HEK293 (cell line): Measurements from ENCODE around the gene PRRG1.

Source experiments
- GLIS1 ChIP-seq: fragments of 450-650 bp; formaldehyde crosslinking; IDR thresholded peaks from 2 replicates; pipeline ENCODE4 v1.5.1; 2016; ENCODE audit warnings: missing biosample characterization, missing genetic modification characterization
- KLF10 ChIP-seq: fragments of 450-650 bp; IDR thresholded peaks from 2 replicates; pipeline ENCODE4 v1.5.1; 2018; ENCODE audit warnings: missing biosample characterization, mild to moderate bottlenecking, missing genetic modification characterization
- ZBTB21 ChIP-seq: fragments of 450-650 bp; formaldehyde crosslinking; IDR thresholded peaks from 2 replicates; pipeline ENCODE4 v1.5.1; 2017; ENCODE audit warnings: missing biosample characterization, missing genetic modification characterization
- ZBTB8A ChIP-seq: fragments of 450-650 bp; formaldehyde crosslinking; IDR thresholded peaks from 2 replicates; pipeline ENCODE4 v1.5.1; 2016; ENCODE audit warnings: missing biosample characterization, missing genetic modification characterization
- ZFP3 ChIP-seq: fragments of 450-650 bp; formaldehyde crosslinking; IDR thresholded peaks from 2 replicates; pipeline ENCODE4 v1.5.1; 2016; ENCODE audit warnings: low read depth, missing biosample characterization, missing genetic modification characterization
- ZNF132 ChIP-seq: fragments of 450-650 bp; formaldehyde crosslinking; IDR thresholded peaks from 2 replicates; pipeline ENCODE4 v1.5.1; 2017; ENCODE audit warnings: missing biosample characterization, missing genetic modification characterization, borderline replicate concordance
- ZNF248 ChIP-seq: fragments of 450-650 bp; formaldehyde crosslinking; IDR thresholded peaks from 2 replicates; pipeline ENCODE4 v1.5.1; 2017; ENCODE audit warnings: missing biosample characterization, missing genetic modification characterization
- ZNF266 ChIP-seq: fragments of 450-650 bp; formaldehyde crosslinking; IDR thresholded peaks from 2 replicates; pipeline ENCODE4 v1.5.1; 2016; ENCODE audit warnings: missing biosample characterization, missing genetic modification characterization, low read depth
- ZNF324 ChIP-seq: fragments of 450-650 bp; formaldehyde crosslinking; IDR thresholded peaks from 2 replicates; pipeline ENCODE4 v1.5.1; 2016; ENCODE audit warnings: missing biosample characterization, missing genetic modification characterization
- ZNF394 ChIP-seq: fragments of 450-650 bp; formaldehyde crosslinking; IDR thresholded peaks from 2 replicates; pipeline ENCODE4 v1.5.1; 2016; ENCODE audit warnings: missing biosample characterization, missing genetic modification characterization, mild to moderate bottlenecking, moderate library complexity, borderline replicate concordance
- ZNF561 ChIP-seq: fragments of 450-650 bp; IDR thresholded peaks from 2 replicates; pipeline ENCODE4 v1.5.1; 2018; ENCODE audit warnings: missing biosample characterization, missing genetic modification characterization, borderline replicate concordance
- ZNF654 ChIP-seq: fragments of 450-650 bp; formaldehyde crosslinking; IDR thresholded peaks from 2 replicates; pipeline ENCODE4 v1.5.1; 2016; ENCODE audit warnings: low read depth, missing biosample characterization, missing genetic modification characterization
- ZNF768 ChIP-seq: fragments of 450-650 bp; formaldehyde crosslinking; IDR thresholded peaks from 2 replicates; pipeline ENCODE4 v1.5.1; 2018; ENCODE audit warnings: missing biosample characterization, mild to moderate bottlenecking, missing genetic modification characterization
- ZNF785 ChIP-seq: fragments of 450-650 bp; formaldehyde crosslinking; IDR thresholded peaks from 2 replicates; pipeline ENCODE4 v1.5.1; 2016; ENCODE audit warnings: missing biosample characterization, missing genetic modification characterization
- TF ChIP-seq, protein P1 (sequence below): fragments of 450-650 bp; formaldehyde crosslinking; optimal IDR thresholded peaks from 2 replicates; pipeline ENCODE3; 2016; ENCODE audit warnings: missing biosample characterization, mild to moderate bottlenecking, missing genetic modification characterization
- TF ChIP-seq, protein P2 (sequence below): fragments of 450-650 bp; formaldehyde crosslinking; IDR thresholded peaks from 2 replicates; pipeline ENCODE4 v1.5.1; 2016; ENCODE audit warnings: missing biosample characterization, missing genetic modification characterization, low read depth
- TF ChIP-seq, protein P3 (sequence below): fragments of 450-650 bp; formaldehyde crosslinking; IDR thresholded peaks from 2 replicates; pipeline ENCODE4; 2016; ENCODE audit warnings: missing biosample characterization, missing genetic modification characterization
- TF ChIP-seq, protein P4 (sequence below): fragments of 450-650 bp; formaldehyde crosslinking; IDR thresholded peaks from 2 replicates; pipeline ENCODE4 v1.5.1; 2016; ENCODE audit warnings: missing biosample characterization, missing genetic modification characterization
- TF ChIP-seq, protein P5 (sequence below): fragments of 450-650 bp; formaldehyde crosslinking; IDR thresholded peaks from 2 replicates; pipeline ENCODE4 v1.5.1; 2016; ENCODE audit warnings: missing biosample characterization, missing genetic modification characterization
- TF ChIP-seq, protein P6 (sequence below): fragments of 450-650 bp; formaldehyde crosslinking; IDR thresholded peaks from 2 replicates; pipeline ENCODE4 v1.5.1; 2016; ENCODE audit warnings: missing biosample characterization, missing genetic modification characterization
- TF ChIP-seq, protein P7 (sequence below): fragments of 450-650 bp; formaldehyde crosslinking; conservative IDR thresholded peaks from 2 replicates; pipeline ENCODE4 v1.5.1; 2016; ENCODE audit warnings: low read depth, missing biosample characterization, missing genetic modification characterization
- TF ChIP-seq, protein P8 (sequence below): fragments of 450-650 bp; formaldehyde crosslinking; IDR thresholded peaks from 2 replicates; pipeline ENCODE4 v1.5.1; 2016; ENCODE audit warnings: missing biosample characterization, missing genetic modification characterization

The PRRG1 gene

DNA sequence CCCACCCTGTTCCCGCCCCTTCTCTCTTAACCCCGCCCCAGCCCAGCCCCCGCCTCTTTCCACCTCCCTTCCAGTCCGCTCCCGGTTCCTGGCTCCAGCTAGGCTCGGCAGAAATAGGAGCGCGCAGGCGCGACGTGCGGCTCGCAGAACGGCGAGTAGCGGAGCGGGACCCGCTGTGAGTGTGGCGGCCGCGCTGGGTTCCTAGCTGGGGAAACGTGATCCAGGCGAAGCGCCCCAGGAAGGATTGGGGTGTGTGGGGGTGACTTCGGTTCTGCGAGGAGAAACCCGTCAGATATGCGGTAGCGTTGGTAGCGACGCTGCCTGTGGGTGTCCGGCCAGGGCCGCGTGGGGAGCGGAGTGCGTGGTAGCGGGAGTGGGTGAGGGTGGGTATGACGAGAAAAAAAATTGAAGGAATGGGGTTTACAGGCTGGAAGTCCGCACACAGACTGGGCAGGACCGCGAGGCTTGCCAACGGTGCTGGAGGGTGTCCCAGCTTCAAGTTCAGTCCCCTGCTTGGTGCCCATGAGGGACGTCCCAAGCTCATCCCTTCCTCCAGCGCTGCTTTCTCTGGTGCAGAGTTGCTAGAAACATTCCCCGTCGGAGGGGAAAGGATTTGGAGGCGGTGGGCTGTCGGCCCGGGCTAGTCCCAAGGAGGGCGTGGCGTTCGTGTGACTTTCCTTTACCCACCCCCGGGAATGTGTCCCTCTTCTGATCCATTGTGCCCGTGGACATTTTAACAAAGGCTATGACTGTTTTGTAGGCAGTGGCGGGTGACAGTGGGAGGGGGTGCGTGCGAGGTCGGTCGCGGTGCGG, at the start of gene PRRG1 (continued):
- TF ChIP-seq, protein P1, sequence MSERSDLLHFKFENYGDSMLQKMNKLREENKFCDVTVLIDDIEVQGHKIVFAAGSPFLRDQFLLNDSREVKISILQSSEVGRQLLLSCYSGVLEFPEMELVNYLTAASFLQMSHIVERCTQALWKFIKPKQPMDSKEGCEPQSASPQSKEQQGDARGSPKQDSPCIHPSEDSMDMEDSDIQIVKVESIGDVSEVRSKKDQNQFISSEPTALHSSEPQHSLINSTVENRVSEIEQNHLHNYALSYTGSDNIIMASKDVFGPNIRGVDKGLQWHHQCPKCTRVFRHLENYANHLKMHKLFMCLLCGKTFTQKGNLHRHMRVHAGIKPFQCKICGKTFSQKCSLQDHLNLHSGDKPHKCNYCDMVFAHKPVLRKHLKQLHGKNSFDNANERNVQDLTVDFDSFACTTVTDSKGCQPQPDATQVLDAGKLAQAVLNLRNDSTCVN, result peak; percentile 68
- TF ChIP-seq GLIS1 (tag by site-specific recombination) (no peak), KLF10 (tag by site-specific recombination) (no peak), ZNF324 (tag by site-specific recombination) (no peak), ZNF248 (tag by site-specific recombination) (no peak), ZNF561 (tag by site-specific recombination) (no peak), ZBTB8A (tag by site-specific recombination) (no peak), ZNF394 (peak; percentile 56; the same call in 1 of the 2 replicates), ZBTB21 (tag by site-specific recombination) (no peak), ZNF132 (tag by site-specific recombination) (no peak), ZNF654 (tag by site-specific recombination) (no peak), ZNF266 (no peak), ZFP3 (tag by site-specific recombination) (no peak), ZNF768 (tag by site-specific recombination) (no peak), ZNF785 (no peak)
- TF ChIP-seq, protein P2, sequence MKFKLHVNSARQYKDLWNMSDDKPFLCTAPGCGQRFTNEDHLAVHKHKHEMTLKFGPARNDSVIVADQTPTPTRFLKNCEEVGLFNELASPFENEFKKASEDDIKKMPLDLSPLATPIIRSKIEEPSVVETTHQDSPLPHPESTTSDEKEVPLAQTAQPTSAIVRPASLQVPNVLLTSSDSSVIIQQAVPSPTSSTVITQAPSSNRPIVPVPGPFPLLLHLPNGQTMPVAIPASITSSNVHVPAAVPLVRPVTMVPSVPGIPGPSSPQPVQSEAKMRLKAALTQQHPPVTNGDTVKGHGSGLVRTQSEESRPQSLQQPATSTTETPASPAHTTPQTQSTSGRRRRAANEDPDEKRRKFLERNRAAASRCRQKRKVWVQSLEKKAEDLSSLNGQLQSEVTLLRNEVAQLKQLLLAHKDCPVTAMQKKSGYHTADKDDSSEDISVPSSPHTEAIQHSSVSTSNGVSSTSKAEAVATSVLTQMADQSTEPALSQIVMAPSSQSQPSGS (tag by site-specific recombination), result no peak
- TF ChIP-seq, protein P3, sequence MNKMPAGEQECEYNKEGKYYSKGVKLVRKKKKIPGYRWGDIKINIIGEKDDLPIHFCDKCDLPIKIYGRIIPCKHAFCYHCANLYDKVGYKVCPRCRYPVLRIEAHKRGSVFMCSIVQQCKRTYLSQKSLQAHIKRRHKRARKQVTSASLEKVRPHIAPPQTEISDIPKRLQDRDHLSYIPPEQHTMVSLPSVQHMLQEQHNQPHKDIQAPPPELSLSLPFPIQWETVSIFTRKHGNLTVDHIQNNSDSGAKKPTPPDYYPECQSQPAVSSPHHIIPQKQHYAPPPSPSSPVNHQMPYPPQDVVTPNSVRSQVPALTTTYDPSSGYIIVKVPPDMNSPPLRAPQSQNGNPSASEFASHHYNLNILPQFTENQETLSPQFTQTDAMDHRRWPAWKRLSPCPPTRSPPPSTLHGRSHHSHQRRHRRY (tag by site-specific recombination), result no peak
- TF ChIP-seq, protein P4, sequence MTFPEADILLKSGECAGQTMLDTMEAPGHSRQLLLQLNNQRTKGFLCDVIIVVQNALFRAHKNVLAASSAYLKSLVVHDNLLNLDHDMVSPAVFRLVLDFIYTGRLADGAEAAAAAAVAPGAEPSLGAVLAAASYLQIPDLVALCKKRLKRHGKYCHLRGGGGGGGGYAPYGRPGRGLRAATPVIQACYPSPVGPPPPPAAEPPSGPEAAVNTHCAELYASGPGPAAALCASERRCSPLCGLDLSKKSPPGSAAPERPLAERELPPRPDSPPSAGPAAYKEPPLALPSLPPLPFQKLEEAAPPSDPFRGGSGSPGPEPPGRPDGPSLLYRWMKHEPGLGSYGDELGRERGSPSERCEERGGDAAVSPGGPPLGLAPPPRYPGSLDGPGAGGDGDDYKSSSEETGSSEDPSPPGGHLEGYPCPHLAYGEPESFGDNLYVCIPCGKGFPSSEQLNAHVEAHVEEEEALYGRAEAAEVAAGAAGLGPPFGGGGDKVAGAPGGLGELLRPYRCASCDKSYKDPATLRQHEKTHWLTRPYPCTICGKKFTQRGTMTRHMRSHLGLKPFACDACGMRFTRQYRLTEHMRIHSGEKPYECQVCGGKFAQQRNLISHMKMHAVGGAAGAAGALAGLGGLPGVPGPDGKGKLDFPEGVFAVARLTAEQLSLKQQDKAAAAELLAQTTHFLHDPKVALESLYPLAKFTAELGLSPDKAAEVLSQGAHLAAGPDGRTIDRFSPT (tag by site-specific recombination), result no peak; the same call in 1 of the 2 replicates
- TF ChIP-seq, protein P5, sequence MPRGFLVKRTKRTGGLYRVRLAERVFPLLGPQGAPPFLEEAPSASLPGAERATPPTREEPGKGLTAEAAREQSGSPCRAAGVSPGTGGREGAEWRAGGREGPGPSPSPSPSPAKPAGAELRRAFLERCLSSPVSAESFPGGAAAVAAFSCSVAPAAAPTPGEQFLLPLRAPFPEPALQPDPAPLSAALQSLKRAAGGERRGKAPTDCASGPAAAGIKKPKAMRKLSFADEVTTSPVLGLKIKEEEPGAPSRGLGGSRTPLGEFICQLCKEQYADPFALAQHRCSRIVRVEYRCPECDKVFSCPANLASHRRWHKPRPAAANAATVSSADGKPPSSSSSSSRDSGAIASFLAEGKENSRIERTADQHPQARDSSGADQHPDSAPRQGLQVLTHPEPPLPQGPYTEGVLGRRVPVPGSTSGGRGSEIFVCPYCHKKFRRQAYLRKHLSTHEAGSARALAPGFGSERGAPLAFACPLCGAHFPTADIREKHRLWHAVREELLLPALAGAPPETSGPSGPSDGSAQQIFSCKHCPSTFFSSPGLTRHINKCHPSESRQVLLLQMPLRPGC (tag by site-specific recombination), result no peak
- TF ChIP-seq, protein P6, sequence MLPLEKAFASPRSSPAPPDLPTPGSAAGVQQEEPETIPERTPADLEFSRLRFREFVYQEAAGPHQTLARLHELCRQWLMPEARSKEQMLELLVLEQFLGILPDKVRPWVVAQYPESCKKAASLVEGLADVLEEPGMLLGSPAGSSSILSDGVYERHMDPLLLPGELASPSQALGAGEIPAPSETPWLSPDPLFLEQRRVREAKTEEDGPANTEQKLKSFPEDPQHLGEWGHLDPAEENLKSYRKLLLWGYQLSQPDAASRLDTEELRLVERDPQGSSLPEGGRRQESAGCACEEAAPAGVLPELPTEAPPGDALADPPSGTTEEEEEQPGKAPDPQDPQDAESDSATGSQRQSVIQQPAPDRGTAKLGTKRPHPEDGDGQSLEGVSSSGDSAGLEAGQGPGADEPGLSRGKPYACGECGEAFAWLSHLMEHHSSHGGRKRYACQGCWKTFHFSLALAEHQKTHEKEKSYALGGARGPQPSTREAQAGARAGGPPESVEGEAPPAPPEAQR (tag by site-specific recombination), result no peak
- TF ChIP-seq, protein P7, sequence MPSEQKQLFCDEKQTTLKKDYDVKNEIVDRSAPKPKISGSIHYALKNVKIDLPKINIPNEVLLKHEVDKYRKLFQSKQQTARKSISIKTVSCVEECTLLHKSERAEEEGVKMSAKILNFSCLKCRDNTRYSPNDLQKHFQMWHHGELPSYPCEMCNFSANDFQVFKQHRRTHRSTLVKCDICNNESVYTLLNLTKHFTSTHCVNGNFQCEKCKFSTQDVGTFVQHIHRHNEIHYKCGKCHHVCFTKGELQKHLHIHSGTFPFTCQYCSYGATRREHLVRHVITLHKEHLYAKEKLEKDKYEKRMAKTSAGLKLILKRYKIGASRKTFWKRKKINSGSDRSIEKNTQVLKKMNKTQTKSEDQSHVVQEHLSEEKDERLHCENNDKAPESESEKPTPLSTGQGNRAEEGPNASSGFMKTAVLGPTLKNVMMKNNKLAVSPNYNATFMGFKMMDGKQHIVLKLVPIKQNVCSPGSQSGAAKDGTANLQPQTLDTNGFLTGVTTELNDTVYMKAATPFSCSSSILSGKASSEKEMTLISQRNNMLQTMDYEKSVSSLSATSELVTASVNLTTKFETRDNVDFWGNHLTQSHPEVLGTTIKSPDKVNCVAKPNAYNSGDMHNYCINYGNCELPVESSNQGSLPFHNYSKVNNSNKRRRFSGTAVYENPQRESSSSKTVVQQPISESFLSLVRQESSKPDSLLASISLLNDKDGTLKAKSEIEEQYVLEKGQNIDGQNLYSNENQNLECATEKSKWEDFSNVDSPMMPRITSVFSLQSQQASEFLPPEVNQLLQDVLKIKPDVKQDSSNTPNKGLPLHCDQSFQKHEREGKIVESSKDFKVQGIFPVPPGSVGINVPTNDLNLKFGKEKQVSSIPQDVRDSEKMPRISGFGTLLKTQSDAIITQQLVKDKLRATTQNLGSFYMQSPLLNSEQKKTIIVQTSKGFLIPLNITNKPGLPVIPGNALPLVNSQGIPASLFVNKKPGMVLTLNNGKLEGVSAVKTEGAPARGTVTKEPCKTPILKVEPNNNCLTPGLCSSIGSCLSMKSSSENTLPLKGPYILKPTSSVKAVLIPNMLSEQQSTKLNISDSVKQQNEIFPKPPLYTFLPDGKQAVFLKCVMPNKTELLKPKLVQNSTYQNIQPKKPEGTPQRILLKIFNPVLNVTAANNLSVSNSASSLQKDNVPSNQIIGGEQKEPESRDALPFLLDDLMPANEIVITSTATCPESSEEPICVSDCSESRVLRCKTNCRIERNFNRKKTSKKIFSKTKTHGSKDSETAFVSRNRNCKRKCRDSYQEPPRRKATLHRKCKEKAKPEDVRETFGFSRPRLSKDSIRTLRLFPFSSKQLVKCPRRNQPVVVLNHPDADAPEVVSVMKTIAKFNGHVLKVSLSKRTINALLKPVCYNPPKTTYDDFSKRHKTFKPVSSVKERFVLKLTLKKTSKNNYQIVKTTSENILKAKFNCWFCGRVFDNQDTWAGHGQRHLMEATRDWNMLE (tag by site-specific recombination), result no peak
- TF ChIP-seq, protein P8, sequence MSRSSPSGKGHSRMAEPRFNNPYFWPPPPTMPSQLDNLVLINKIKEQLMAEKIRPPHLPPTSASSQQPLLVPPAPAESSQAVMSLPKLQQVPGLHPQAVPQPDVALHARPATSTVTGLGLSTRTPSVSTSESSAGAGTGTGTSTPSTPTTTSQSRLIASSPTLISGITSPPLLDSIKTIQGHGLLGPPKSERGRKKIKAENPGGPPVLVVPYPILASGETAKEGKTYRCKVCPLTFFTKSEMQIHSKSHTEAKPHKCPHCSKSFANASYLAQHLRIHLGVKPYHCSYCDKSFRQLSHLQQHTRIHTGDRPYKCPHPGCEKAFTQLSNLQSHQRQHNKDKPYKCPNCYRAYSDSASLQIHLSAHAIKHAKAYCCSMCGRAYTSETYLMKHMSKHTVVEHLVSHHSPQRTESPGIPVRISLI, result 0 out of 2 replicates have a peak, but pooled peaks have one; percentile 25
